Activated CD4-positive, alpha-beta T cell treated with anti-CD3 and anti-CD28 coated beads for 36 hours (primary cell): ENCODE results near the gene NEURL1B. TPM values are rescaled to one million over a fixed set of nuclear protein-coding genes. Genes with fewer than 3 reads are reported as not detected.
"Not testable (repeated sequence)": the region's sequence is repeated elsewhere in the genome, so short reads cannot be mapped to it uniquely, and the experiment has no call there.

Experiments
- ATAC-seq: fragments of 200-7000 bp; cut with Tn5 transposase; one replicate; pipeline ENCODE4 v1.10.0; 2021; ENCODE audit warnings: mild to moderate bottlenecking, moderate library complexity
- CTCF ChIA-PET: fragments of 350-600 bp; sonication (Branson Sonifier 250); formaldehyde crosslinking; loops from one replicate; lab custom pipeline; 2021; ENCODE audit warnings: antibody characterized with exemption; lab: Charles Lee
- POLR2A ChIA-PET: fragments of 350-600 bp; sonication (Branson Sonifier 250); formaldehyde crosslinking; loops from one replicate; lab custom pipeline; 2021; ENCODE audit warnings: antibody characterized with exemption, inconsistent platforms; lab: Charles Lee
- DNase-seq: peaks from one replicate; pipeline ENCODE4 v3.0.0-alpha.2; 2020
- H3K27ac Mint-ChIP-seq: one replicate; pipeline ENCODE4 v1.8.0; 2021; ENCODE audit warnings: mixed read lengths
- H3K27me3 Mint-ChIP-seq: one replicate; pipeline ENCODE4 v1.8.0; 2021; ENCODE audit warnings: mixed read lengths
- H3K36me3 Mint-ChIP-seq: one replicate; pipeline ENCODE4 v1.8.0; 2021; ENCODE audit warnings: low read depth, mixed read lengths
- H3K4me1 Mint-ChIP-seq: one replicate; pipeline ENCODE4 v1.8.0; 2021; ENCODE audit warnings: mixed read lengths
- H3K4me3 Mint-ChIP-seq: one replicate; pipeline ENCODE4 v1.8.0; 2021; ENCODE audit warnings: mild to moderate bottlenecking, moderate library complexity, mixed read lengths
- H3K9me3 Mint-ChIP-seq: one replicate; pipeline ENCODE4 v1.8.0; 2021; ENCODE audit warnings: low read depth, mixed read lengths
- intact Hi-C, 2 experiments: fragments of 100-400 bp; cut with DNase I in 1 of 2; cut with micrococcal nuclease in 1 of 2; formaldehyde crosslinking; loops; one replicate each; pipeline versions ENCODE4 v1.14.2 to v1.15.1; 2022 to 2024; cut with DNase I, micrococcal nuclease
- total RNA-seq, 2 experiments: library from RNA; stranded (reverse); gene quantifications; one replicate each; pipeline ENCODE4 v1.2.3, GENCODE V29; 2021

The NEURL1B gene
- total RNA-seq, 2 experiments from 2014 or later: 0.16 to 0.19 TPM

DNA sequence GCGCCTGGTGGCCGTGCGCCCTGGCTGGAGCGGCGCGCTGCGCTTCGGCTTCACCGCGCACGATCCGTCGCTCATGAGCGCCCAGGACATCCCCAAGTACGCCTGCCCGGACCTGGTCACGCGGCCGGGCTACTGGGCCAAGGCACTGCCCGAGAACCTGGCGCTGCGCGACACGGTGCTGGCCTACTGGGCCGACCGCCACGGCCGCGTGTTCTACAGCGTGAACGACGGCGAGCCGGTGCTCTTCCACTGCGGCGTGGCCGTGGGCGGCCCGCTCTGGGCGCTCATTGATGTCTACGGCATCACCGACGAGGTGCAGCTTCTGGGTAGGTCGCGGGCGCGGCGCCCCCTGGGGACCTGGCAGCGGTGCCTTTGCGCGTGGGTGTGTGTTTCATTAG is 28.9 kb downstream of the NEURL1B start:
- Mint-ChIP-seq H3K27me3 (peaks cover 2% of the 10 kb centered on the region), H3K4me1 (no peaks in the 10 kb centered on the region), H3K4me3 (no peak overlapping the region), H3K9me3 (no peaks in the 10 kb centered on the region), H3K27ac (no peak overlapping the region), H3K36me3 (no peaks in the 10 kb centered on the region)
- no peak for ATAC-seq
- intact Hi-C loops: no loop called here
- CTCF ChIA-PET: interaction anchor here (0.6 kb wide), 1 partner anchor 244 kb away, joined by 3 read pairs; no protein-coding TSS in a partner anchor
- POLR2A ChIA-PET: no interaction called here
- DNase-seq: no peak

DNA sequence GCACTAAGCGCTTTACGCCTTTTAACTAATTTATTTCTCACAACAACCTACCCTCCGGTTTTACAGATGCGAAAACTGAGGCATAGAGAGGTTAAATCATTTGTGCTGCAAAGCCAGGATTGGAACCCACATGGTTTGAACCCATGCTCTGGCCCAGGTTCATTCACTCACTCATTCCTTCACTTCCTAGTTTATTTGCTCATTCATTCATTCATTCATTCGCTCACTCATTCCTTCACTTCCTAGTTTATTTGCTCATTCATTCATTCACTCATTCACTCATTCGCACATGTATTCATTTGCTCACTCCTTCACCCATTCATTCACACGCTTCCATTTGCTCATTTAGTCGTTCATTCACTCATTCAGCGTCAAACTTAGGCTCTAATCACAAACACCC is 29.4 kb downstream of the NEURL1B start:
- no peak for DNase-seq
- Mint-ChIP-seq H3K27ac (no peak overlapping the region), H3K4me1 (no peaks in the 10 kb centered on the region), H3K9me3 (no peaks in the 10 kb centered on the region), H3K27me3 (peaks cover 2% of the 10 kb centered on the region), H3K4me3 (no peak overlapping the region), H3K36me3 (no peaks in the 10 kb centered on the region)
- intact Hi-C loops: no loop called here
- POLR2A ChIA-PET: no interaction called here
- CTCF ChIA-PET: no interaction called here
- ATAC-seq: no peak

GRCh38 chr5:172671091-172671490 is 30.0 kb downstream of the NEURL1B start:
- Mint-ChIP-seq H3K4me1 (no peaks in the 10 kb centered on the region), H3K4me3 (no peak overlapping the region), H3K36me3 (no peaks in the 10 kb centered on the region), H3K27ac (no peak overlapping the region), H3K27me3 (peaks cover 2% of the 10 kb centered on the region), H3K9me3 (no peaks in the 10 kb centered on the region)
- no peak for ATAC-seq
- ChIA-PET POLR2A (no interaction called here), CTCF (no interaction called here)
- intact Hi-C loops: no loop called here
- DNase-seq: no peak

DNA sequence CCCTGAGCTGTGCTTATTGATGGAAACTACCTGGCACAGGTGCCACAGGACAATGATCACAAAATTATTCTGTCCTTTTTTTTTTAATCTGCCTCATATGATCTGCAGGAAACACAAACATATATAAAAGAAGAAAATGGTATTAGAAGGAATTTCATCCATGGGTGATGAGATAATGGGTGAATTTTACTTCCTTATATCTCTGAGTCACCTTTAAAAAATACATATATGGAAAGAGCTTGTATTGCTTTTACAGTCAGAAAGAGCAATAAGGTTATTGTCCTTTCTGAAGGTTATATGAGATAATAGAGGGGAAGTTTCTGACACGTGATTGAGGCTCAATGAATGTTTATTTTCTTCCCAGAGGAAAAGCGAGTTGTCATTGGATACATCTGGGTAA is 31.6 kb downstream of the NEURL1B start:
- H3K27me3 Mint-ChIP-seq: peaks cover 2% of the 10 kb centered on the region
- DNase-seq: no peak
- H3K4me1 Mint-ChIP-seq: no peaks in the 10 kb centered on the region
- intact Hi-C loops: no loop called here
- no peak overlapping the region for H3K4me3 Mint-ChIP-seq
- POLR2A ChIA-PET: no interaction called here
- H3K9me3 Mint-ChIP-seq: no peaks in the 10 kb centered on the region
- CTCF ChIA-PET: interaction anchor here (0.6 to 1.1 kb wide), 3 partner anchors 42 to 472 kb away, joined by 3 read pairs; partner anchors contain the start of gene BNIP1
- no peak overlapping the region for H3K27ac Mint-ChIP-seq
- no peaks in the 10 kb centered on the region for H3K36me3 Mint-ChIP-seq
- ATAC-seq: no peak

DNA sequence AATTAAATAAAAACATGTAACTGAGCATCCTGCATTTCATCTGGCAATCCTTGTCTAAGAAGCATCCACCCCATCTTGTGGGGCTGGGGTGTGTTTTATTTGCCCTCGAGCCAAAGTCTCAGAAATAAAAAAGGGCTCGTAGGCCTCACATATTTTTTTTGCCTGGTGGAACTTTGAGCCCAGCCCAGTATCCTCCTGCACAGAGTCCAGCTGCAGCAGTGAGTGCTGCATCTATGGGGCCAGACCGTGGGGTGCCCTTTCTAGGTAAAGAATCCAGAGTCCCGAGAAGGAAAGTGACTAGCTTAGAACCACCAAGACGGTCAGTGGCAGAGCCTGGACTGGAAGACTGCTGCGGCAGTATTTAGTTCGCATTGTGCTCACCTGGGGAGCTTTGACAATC is 33.1 kb downstream of the NEURL1B start:
- ChIA-PET CTCF (interaction anchor here (0.6 kb wide), 1 partner anchor 215 kb away, joined by 5 read pairs; no protein-coding TSS in a partner anchor), POLR2A (interaction anchor here (0.7 kb wide), 1 partner anchor 133 kb away, joined by 3 read pairs; no protein-coding TSS in a partner anchor)
- ATAC-seq (no peak), DNase-seq (no peak)
- H3K27me3 Mint-ChIP-seq: peaks cover 2% of the 10 kb centered on the region
- no peaks in the 10 kb centered on the region for H3K9me3 Mint-ChIP-seq
- H3K27ac Mint-ChIP-seq: no peak overlapping the region
- no peak overlapping the region for H3K4me3 Mint-ChIP-seq
- no peaks in the 10 kb centered on the region for H3K4me1 Mint-ChIP-seq
- no peaks in the 10 kb centered on the region for H3K36me3 Mint-ChIP-seq
- intact Hi-C loops: no loop called here

DNA sequence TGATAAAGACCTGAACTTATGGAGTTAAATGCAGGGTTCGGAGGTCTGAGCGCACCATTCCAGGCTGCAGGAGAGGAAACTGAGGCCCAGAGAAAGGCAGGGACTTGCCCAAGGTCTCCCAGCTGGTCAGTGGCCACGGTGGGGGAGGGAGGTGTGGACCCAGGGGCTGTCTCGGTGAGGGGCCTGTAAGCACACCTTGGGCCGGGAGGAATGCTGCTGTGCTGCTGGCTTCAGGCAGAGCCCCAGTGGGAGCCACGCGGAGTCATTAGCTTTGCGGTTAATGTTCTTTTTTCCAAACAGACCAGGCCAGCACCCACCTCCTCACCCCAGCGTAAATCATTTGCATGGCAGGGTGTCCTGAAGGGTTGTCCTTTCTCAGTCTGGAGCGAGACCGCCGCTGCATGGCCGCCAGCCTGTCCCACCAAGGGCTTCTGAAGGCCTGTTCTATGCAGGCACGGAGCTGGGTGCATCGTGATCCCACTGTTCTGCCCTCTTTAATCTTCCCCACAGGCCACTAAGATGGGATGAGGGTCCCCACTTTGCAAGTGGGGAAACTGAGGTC is 35.9 kb downstream of the NEURL1B start:
- H3K36me3 Mint-ChIP-seq: no peaks in the 10 kb centered on the region
- no peak overlapping the region for H3K4me3 Mint-ChIP-seq
- no peak overlapping the region for H3K27ac Mint-ChIP-seq
- no peak for DNase-seq
- H3K27me3 Mint-ChIP-seq: no peaks in the 10 kb centered on the region
- no peaks in the 10 kb centered on the region for H3K4me1 Mint-ChIP-seq
- POLR2A ChIA-PET: no interaction called here
- CTCF ChIA-PET: no interaction called here
- no peak for ATAC-seq
- H3K9me3 Mint-ChIP-seq: no peaks in the 10 kb centered on the region
- intact Hi-C loops: no loop called here

DNA sequence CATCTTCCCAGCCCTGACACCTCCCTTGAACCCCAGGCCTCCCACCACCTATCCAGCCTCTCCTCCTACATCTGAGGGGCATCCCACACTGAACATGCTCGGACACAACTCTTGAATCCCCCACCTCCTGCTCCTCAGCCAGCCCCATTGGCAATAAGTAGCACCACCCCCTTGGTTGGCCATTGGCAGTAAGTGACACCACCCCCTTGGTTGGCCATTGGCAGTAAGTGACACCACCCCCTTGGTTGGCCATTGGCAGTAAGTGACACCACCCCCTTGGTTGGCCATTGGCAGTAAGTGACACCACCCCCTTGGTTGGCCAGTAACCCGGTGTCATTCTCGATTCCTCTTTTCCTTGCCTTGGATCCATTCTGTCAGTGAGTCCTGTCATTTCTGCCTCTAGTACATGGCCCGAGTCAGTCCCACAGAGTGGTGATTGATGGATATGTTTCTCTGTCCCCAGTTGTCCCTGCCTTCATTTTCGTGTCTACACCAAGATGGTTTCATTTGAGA is 37.4 kb downstream of the NEURL1B start:
- intact Hi-C loops, DNase-seq, H3K27ac Mint-ChIP-seq, H3K4me3 Mint-ChIP-seq, H3K9me3 Mint-ChIP-seq, H3K4me1 Mint-ChIP-seq, H3K36me3 Mint-ChIP-seq, POLR2A ChIA-PET, ATAC-seq, H3K27me3 Mint-ChIP-seq, CTCF ChIA-PET: not testable (repeated sequence)

DNA sequence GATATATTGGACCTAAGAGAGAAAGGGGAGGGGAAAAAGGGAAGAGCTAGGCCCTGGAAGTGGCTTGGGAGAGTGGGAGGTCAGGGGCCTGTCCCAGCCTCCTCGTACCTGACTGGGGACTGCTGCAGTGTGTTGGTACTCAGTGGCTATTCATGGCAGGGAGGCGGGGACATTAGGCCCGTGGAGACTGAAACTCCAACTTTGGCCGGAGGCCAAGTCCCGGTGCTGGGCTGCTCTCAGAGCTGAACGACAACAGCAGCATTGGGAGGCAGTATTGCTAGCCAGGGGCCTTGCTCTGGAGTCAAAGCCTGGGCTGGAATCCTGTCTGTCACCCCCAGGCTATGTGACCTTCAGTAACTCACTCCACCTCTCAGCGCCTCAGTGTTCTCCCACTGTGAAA is 37.8 kb downstream of the NEURL1B start:
- H3K27me3 Mint-ChIP-seq: peaks cover 4% of the 10 kb centered on the region
- CTCF ChIA-PET: no interaction called here

GRCh38 chr5:172679628-172680212 is 38.7 kb downstream of the NEURL1B start:
- CTCF ChIA-PET: interaction anchor here (0.7 kb wide), 1 partner anchor 780 kb away, joined by 5 read pairs; no protein-coding TSS in a partner anchor
- DNase-seq (no peak), ATAC-seq (no peak)
- POLR2A ChIA-PET: no interaction called here
- Mint-ChIP-seq H3K27me3 (peaks cover 4% of the 10 kb centered on the region), H3K27ac (no peak overlapping the region), H3K4me3 (no peak overlapping the region), H3K4me1 (peaks cover 4% of the 10 kb centered on the region), H3K9me3 (no peaks in the 10 kb centered on the region), H3K36me3 (no peaks in the 10 kb centered on the region)
- intact Hi-C loops: no loop called here

More for the DNA sequence above, 37.8 kb downstream of the NEURL1B start:
- Mint-ChIP-seq H3K4me3 (no peak overlapping the region), H3K4me1 (no peaks in the 10 kb centered on the region), H3K36me3 (no peaks in the 10 kb centered on the region), H3K27ac (no peak overlapping the region), H3K9me3 (no peaks in the 10 kb centered on the region)
- DNase-seq (no peak), ATAC-seq (no peak)
- POLR2A ChIA-PET: no interaction called here
- intact Hi-C loops: no loop called here

- H3K4me3 Mint-ChIP-seq: no peak overlapping the region
- H3K27ac Mint-ChIP-seq: no peak overlapping the region
- no peak for DNase-seq
- H3K27me3 Mint-ChIP-seq: peaks cover 4% of the 10 kb centered on the region
- H3K36me3 Mint-ChIP-seq: no peaks in the 10 kb centered on the region
- no peak for ATAC-seq
- peaks cover 4% of the 10 kb centered on the region for H3K4me1 Mint-ChIP-seq
- H3K9me3 Mint-ChIP-seq: no peaks in the 10 kb centered on the region
- ChIA-PET POLR2A (no interaction called here), CTCF (no interaction called here)
- intact Hi-C loops: no loop called here
These were observed 39.9 kb downstream of the NEURL1B start for GRCh38 chr5:172680921-172681320.

DNA sequence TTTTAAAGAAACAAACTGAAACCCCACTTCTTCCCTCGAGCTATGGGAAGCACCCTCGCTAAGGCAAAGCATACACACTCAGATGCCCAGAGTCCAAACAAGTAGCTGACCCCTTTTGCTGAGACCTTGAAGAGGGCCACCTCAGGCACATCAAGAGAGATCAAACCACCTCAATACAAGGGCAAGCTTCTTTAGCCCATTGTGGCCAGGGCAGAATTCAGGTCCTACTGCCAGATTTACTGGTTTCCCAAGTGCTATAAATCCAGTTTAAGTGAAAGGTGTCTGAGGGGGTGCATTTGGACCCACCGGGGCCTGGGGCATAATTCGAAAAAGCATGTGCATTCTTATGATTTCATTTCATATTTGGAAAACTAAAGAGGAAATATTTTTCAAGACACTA is 40.4 kb downstream of the NEURL1B start:
- H3K36me3 Mint-ChIP-seq: no peaks in the 10 kb centered on the region
- peaks cover 4% of the 10 kb centered on the region for H3K27me3 Mint-ChIP-seq
- intact Hi-C loops: no loop called here
- ATAC-seq (no peak), DNase-seq (no peak)
- no peaks in the 10 kb centered on the region for H3K9me3 Mint-ChIP-seq
- ChIA-PET POLR2A (interaction anchor here (0.6 kb wide), 1 partner anchor 18 kb away, joined by 6 read pairs; no protein-coding TSS in a partner anchor), CTCF (interaction anchor here (0.5 kb wide), 1 partner anchor 213 kb away, joined by 3 read pairs; no protein-coding TSS in a partner anchor)
- H3K27ac Mint-ChIP-seq: no peak overlapping the region
- H3K4me1 Mint-ChIP-seq: peaks cover 4% of the 10 kb centered on the region
- no peak overlapping the region for H3K4me3 Mint-ChIP-seq

DNA sequence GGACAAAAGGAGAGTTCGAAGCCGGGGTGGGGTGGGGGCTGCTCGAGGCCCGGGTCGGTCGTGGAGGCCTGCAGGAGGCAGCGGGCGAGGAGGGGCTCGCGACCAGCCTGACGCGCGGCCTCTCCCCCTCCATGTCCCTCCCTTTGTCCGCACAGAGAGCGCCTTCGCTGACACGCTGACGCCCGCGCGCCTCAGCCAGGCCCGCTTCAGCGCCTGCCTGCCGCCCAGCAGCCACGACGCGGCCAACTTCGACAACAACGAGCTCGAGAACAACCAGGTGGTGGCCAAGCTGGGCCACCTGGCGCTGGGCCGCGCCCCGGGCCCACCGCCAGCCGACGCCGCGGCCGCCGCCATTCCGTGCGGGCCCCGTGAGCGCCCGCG is 42.2 kb downstream of the NEURL1B start:
- H3K4me1 Mint-ChIP-seq: peaks cover 9% of the 10 kb centered on the region
- peak overlapping the region; percentile 4 for H3K4me3 Mint-ChIP-seq
- ATAC-seq (no peak), DNase-seq (no peak)
- no peak overlapping the region for H3K27ac Mint-ChIP-seq
- intact Hi-C loops: no loop called here
- H3K36me3 Mint-ChIP-seq: no peaks in the 10 kb centered on the region
- ChIA-PET CTCF (interaction anchor here (0.7 to 1.0 kb wide), 2 partner anchors 12 to 16 kb away, joined by 3 read pairs; no protein-coding TSS in a partner anchor), POLR2A (no interaction called here)
- H3K9me3 Mint-ChIP-seq: no peaks in the 10 kb centered on the region
- H3K27me3 Mint-ChIP-seq: peaks cover 4% of the 10 kb centered on the region
